ENCODE results near the gene GNGT1.

- TF ChIP-seq, protein P1, sequence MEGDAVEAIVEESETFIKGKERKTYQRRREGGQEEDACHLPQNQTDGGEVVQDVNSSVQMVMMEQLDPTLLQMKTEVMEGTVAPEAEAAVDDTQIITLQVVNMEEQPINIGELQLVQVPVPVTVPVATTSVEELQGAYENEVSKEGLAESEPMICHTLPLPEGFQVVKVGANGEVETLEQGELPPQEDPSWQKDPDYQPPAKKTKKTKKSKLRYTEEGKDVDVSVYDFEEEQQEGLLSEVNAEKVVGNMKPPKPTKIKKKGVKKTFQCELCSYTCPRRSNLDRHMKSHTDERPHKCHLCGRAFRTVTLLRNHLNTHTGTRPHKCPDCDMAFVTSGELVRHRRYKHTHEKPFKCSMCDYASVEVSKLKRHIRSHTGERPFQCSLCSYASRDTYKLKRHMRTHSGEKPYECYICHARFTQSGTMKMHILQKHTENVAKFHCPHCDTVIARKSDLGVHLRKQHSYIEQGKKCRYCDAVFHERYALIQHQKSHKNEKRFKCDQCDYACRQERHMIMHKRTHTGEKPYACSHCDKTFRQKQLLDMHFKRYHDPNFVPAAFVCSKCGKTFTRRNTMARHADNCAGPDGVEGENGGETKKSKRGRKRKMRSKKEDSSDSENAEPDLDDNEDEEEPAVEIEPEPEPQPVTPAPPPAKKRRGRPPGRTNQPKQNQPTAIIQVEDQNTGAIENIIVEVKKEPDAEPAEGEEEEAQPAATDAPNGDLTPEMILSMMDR (conservative IDR thresholded peaks at IDR 0.05; ENCODE audit: low read depth, low read length): no peak; the same call in 1 of the 2 replicates
- TF ChIP-seq EZH2 (IDR thresholded peaks at IDR 0.05; ENCODE audit: borderline replicate concordance, low read depth, low read length, poor library complexity, severe bottlenecking): no peak
These were observed 16.3 kb upstream of the GNGT1 start for GRCh38 chr7:93890041-93890463.

Measured in A673 (cell line).